Activated T-cell treated with anti-CD3 and anti-CD28 coated beads for 1 hour (primary cell): ENCODE measurements around the gene NREP.

ENCODE experiments used
- DNase-seq: peaks from one replicate; pipeline ENCODE4 v3.0.0-alpha.2; 2020; ENCODE audit warnings: low read depth

NREP gene

DNA sequence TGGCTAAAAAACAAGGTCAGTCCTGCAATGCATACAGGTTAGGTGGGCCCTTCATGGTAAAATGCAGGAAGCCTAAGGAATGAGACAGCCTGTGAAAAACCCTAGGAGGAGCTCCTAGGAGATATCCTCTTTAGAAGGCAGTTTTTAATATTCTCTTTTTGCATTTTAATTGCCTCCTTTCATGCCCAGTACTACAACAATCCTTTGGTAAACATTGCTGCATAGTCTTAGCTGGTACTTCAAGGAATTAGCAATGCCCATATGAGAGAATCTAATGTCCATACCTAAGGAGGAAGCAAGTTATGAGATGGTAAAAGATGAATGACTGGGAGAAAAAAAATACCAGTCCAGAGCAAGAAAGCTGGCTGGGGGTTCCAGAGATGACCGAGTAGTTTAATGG lies 61.0 kb downstream of the NREP start:
- no peak for DNase-seq

DNA sequence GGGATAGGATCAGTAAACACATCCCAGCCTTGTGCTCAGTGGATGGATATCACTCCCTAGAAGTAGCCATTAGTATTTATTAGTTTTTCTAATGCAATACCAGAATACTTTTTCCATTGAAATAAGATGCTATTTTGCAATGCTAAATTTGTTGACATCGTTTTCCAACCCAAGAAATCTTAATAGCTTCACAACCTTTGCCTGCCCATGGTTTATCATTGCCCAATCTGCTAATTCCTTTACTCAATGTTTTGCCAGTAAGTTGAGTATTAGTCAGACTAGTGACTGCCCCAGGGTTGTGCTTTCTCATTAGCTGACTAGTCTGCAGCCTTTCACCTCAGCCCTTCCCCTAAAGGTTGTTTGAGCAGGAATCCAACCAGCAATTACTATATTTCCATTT lies 62.9 kb downstream of the NREP start:
- DNase-seq = no peak

- DNase-seq = no peak
These were observed 65.1 kb downstream of the NREP start for GRCh38 chr5:111691914-111692313.

GRCh38 chr5:111691508-111691907 lies 65.5 kb downstream of the NREP start:
- no peak for DNase-seq

GRCh38 chr5:111689357-111689935 lies 67.5 kb downstream of the NREP start:
- DNase-seq = no peak

DNA sequence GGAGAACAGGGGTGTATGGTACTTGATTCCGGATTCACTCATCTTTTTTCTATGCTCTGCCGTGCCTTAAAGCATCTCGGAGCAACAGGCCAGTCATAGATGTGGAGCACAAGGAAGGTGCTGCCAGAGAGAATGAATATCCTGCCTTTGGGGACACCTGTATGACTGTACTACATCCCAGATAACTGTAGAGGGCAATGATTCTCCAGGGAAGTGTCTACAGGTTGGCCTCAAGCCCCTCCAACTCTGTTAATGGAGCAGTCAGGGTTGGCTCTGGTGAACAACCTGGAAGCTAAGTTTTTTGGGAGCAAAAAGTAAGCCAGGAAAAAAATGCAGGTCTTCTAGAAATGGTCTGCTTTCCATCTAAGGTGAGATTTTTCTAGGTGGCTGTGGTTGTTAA lies 71.0 kb downstream of the NREP start:
- no peak for DNase-seq

- DNase-seq = no peak
These were observed 74.4 kb downstream of the NREP start for GRCh38 chr5:111682641-111683040.

DNA sequence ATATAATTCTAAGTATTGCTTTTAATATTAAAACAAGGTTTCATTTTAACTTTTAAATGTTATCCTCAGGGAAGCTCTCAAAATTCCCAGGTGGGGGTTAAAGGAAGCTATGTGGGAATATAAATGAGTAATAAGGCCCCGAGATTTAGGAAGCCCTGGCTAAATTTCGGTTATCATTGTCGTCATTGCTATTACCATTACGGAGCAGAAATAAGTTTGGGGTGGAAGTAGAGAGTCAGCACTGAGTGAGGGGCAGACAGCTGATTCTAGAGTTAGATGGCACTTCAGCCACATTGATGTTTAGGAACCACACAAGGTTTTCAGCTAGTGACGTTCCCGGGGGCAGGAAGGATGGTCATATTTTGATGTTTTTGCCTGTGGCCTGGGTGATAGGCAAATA lies 74.9 kb downstream of the NREP start:
- DNase-seq = no peak

DNA sequence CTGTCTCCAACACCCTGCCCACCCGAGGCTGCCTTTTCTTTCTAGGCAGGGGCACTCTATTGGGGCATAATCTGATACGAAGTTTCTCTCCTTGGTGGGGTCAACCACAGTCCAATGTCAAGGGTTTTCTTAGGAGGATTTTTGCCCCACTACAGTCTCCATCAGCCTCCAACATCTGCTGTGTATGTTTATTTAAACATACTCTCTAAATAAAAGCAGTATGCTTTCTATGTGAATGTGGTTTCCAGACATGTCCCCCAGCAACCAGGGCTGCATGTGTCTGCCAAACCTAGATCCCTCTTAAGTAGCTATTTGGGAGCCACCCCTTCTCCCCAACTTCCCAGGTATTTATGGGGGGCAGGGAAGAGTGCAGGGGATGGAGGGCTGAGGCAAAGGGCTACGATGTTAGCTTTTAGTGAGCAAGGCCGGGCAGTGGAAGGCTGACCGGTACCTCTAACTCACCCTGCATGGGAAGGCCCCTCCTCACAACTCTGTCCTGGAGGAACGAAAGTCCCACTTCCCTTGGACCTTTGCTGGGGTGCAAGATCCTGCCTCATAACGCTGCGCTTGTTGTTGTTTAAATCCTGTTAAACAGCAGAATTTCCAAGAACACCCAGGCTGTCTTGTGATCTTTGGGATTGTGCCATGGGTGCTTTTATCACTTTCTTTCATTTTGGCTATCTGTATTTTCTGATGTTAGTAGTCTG lies 75.4 kb downstream of the NREP start:
- DNase-seq = no peak

DNA sequence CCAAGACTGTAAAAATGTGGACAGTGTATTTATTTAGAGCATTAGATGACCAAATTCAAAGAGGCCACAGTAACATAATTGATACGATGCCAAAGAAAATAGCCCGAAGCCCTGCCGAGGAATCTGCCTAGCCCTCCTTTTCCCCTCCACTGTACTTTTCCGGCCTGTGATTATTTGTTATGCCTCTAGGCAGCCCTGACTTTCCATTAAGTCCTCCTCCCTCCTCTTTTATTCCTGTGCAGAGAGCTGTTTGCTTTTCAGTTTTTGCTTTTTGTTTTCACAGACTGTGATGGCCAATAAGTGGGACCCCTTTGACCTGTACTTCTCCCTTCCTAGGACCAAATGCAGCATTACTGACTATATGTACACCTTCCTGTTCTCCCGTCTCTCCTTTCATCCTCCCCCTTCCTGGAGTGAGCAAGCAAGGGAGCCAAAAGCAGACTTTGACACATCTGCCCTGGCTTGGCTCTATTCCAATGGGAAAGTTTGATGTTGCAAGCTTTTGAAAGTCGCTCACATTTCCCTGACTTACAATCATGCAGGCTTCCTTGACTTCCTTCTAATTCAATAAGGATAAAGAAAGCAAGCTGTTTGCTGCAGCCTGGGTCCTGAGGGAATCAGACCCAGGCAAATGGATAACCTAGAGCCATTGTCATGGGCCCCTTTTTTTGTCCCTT lies 76.1 kb downstream of the NREP start:
- no peak for DNase-seq

DNA sequence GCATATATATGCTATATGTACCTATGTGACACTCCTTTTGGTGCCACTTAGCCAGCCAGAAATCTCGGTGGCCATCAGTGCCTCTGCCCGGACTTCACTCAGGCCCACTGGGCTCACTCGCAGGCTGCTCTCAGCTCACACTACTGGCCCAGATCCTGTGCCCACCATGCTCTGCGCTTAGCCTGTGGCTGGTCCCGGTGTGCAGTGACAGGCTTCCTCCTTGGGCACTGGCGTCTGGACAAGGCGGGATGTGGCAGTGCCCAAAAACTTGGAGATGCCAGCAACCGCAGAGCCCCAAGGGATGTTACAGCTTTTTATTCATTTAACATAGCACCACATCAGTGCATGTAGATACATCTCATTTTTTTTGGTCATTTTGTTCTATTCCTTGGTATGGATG lies 77.4 kb downstream of the NREP start:
- DNase-seq = no peak
